Activated naive CD8-positive, alpha-beta T cell treated with anti-CD3 and anti-CD28 coated beads, Interleukin-2, amount 50 U/mL, for 24 hours (primary cell): ENCODE measurements around the gene TMEM183A.

Source experiments
- ATAC-seq: fragments of 150-1000 bp; cut with Tn5 transposase; one replicate; pipeline ENCODE4 v1.10.0; 2021
- DNase-seq: peaks from one replicate; pipeline ENCODE4 v3.0.0; 2021
- H3K27ac Mint-ChIP-seq: one replicate; pipeline ENCODE4 v1.8.0; 2021; ENCODE audit warnings: mild to moderate bottlenecking, mixed read lengths
- H3K27me3 Mint-ChIP-seq: one replicate; pipeline ENCODE4 v1.8.0; 2021; ENCODE audit warnings: mixed read lengths
- H3K36me3 Mint-ChIP-seq: one replicate; pipeline ENCODE4 v1.8.0; 2021; ENCODE audit warnings: low read depth, mixed read lengths
- H3K4me1 Mint-ChIP-seq: one replicate; pipeline ENCODE4 v1.8.0; 2021; ENCODE audit warnings: mixed read lengths
- H3K4me3 Mint-ChIP-seq: one replicate; pipeline ENCODE4 v1.8.0; 2021; ENCODE audit warnings: mild to moderate bottlenecking, moderate library complexity, mixed read lengths
- H3K9me3 Mint-ChIP-seq: one replicate; pipeline ENCODE4 v1.8.0; 2021; ENCODE audit warnings: mixed read lengths

The TMEM183A gene

DNA sequence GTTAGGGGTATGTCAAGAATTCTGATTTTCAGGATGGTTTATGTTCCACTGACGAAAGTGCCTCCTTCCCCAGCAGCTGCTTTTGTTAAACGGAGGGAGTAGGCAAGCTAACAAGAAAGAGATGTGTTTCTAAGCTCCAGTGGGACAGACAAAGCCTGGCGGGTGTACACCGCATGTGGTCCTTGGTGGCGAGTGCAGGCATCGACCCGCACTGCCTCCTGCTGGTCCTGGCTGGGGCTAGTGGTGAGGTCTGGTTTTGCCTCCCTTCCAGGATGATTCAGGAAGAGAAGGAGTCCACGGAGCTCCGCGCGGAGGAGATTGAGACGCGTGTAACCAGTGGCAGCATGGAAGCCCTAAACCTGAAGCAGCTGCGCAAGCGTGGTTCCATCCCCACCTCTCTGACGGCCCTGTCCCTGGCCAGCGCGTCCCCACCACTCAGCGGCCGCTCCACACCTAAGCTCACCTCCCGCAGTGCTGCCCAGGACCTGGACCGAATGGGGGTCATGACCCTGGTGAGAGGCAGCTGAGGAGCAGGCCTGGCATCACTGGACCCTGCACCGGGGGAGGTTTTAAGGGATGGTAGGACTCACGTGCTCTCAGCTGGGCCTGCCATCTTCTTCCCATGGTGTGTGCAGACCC, 48.1 kb downstream of the TMEM183A start:
- no peaks in the 10 kb centered on the region for H3K9me3 Mint-ChIP-seq

GRCh38 chr1:203056012-203056411, 48.8 kb downstream of the TMEM183A start:
- DNase-seq (no peak), ATAC-seq (no peak)
- Mint-ChIP-seq H3K27me3 (peaks cover 6% of the 10 kb centered on the region), H3K27ac (no peak overlapping the region), H3K4me1 (no peaks in the 10 kb centered on the region), H3K4me3 (no peak overlapping the region), H3K9me3 (no peaks in the 10 kb centered on the region), H3K36me3 (peaks cover 2% of the 10 kb centered on the region)

More for the DNA sequence above, 48.1 kb downstream of the TMEM183A start:
- peaks cover 8% of the 10 kb centered on the region for H3K27me3 Mint-ChIP-seq
- H3K4me1 Mint-ChIP-seq, result no peaks in the 10 kb centered on the region
- no peak overlapping the region for H3K27ac Mint-ChIP-seq
- no peak for ATAC-seq
- no peak for DNase-seq
- no peak overlapping the region for H3K4me3 Mint-ChIP-seq
- peaks cover 2% of the 10 kb centered on the region for H3K36me3 Mint-ChIP-seq

DNA sequence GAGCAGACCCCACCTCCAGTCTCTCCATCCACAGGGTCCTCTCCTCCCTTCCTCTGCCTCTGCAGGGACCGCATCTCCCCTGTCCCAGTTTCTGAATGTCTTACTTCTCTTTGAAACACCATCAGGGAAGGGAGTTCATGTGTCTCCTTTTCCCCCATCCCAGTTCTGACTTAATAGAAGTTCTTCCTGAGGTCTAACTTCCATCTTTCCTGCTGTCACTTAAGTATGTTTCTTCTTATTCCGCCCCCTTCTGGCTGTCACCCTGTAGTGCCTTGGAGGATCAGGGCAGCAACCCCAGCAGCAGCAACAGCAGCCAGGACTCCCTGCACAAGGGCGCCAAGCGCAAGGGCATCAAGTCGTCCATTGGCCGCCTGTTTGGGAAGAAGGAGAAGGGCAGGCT, 49.3 kb downstream of the TMEM183A start:
- Mint-ChIP-seq H3K4me3 (no peak overlapping the region), H3K9me3 (no peaks in the 10 kb centered on the region), H3K36me3 (peaks cover 2% of the 10 kb centered on the region), H3K27me3 (peaks cover 2% of the 10 kb centered on the region), H3K4me1 (no peaks in the 10 kb centered on the region), H3K27ac (no peak overlapping the region)
- DNase-seq (no peak), ATAC-seq (no peak)

DNA sequence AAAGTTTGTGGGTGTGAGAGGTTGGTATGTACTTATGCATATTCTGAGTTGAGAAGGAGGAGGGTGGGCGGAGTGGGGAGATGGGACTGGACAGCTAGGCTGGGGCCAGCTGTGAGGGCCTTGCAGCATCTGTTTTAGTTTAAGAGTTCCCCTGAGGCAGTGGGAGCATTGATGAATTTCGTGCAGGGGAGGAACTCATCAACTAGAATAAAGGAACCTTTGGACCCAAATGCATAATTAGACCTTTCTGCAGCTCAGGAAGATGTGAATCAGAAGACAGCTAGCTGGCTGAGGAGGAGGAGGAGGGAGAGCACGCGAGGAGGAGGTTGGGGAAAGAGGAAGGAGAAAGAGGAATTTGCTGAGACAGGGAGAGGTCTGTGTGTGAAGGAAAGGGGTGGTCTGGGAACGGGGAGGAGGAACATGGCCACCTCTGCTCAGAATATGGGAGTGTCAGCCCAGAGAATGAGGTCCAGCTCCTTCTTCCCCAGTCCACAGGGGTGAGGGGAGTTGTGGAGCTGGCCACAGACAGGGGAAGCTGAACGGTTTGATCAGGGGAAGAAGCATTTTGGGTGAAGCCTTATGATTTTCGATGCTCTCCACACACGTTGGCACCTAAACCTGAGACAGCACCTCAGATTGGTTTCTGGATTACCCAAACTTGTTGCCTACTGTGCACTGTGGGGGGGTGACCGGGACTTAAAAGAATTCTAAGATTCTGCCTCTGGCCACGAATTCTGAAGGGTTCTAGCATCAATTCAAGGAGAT, 50.9 kb downstream of the TMEM183A start:
- peaks cover 2% of the 10 kb centered on the region for H3K27me3 Mint-ChIP-seq
- no peak overlapping the region for H3K4me3 Mint-ChIP-seq
- H3K27ac Mint-ChIP-seq, result no peak overlapping the region
- H3K4me1 Mint-ChIP-seq, result no peaks in the 10 kb centered on the region
- peaks cover 2% of the 10 kb centered on the region for H3K36me3 Mint-ChIP-seq
- DNase-seq, result no peak
- no peak for ATAC-seq
- no peaks in the 10 kb centered on the region for H3K9me3 Mint-ChIP-seq

GRCh38 chr1:203058676-203058935, 51.4 kb downstream of the TMEM183A start:
- DNase-seq, result no peak
- ATAC-seq, result no peak
- Mint-ChIP-seq H3K27ac (no peak overlapping the region), H3K9me3 (no peaks in the 10 kb centered on the region), H3K4me1 (no peaks in the 10 kb centered on the region), H3K4me3 (no peak overlapping the region), H3K27me3 (peaks cover 2% of the 10 kb centered on the region), H3K36me3 (peaks cover 2% of the 10 kb centered on the region)

DNA sequence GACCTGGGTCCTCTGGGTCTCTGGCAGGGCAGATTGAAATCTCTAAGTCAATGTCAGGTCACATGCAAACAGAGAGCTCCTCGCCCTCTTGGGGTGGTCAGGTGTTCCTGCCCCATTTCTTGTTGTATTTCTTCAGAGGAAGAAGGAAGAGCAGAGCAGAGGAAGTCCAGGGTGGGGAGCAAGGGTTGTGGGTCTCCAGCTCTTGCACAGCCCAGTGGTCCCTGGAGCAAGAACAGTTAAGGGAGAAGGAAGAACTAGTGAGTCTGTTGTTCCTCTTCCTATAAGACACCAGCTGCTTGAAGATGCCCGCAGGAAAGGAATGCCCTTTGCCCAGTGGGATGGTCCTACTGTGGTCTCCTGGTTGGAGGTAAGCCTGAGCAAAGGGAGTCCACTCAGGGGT, 52.3 kb downstream of the TMEM183A start:
- no peak for ATAC-seq
- no peak for DNase-seq
- Mint-ChIP-seq H3K27me3 (peaks cover 2% of the 10 kb centered on the region), H3K4me3 (no peak overlapping the region), H3K36me3 (peaks cover 2% of the 10 kb centered on the region), H3K27ac (no peak overlapping the region), H3K4me1 (no peaks in the 10 kb centered on the region), H3K9me3 (no peaks in the 10 kb centered on the region)

- DNase-seq, result no peak
- no peak overlapping the region for H3K4me3 Mint-ChIP-seq
- H3K36me3 Mint-ChIP-seq, result peaks cover 2% of the 10 kb centered on the region
- no peaks in the 10 kb centered on the region for H3K9me3 Mint-ChIP-seq
- H3K27me3 Mint-ChIP-seq, result peaks cover 2% of the 10 kb centered on the region
- no peak for ATAC-seq
- no peak overlapping the region for H3K27ac Mint-ChIP-seq
- no peaks in the 10 kb centered on the region for H3K4me1 Mint-ChIP-seq
These were observed 52.9 kb downstream of the TMEM183A start for GRCh38 chr1:203060115-203060514.

DNA sequence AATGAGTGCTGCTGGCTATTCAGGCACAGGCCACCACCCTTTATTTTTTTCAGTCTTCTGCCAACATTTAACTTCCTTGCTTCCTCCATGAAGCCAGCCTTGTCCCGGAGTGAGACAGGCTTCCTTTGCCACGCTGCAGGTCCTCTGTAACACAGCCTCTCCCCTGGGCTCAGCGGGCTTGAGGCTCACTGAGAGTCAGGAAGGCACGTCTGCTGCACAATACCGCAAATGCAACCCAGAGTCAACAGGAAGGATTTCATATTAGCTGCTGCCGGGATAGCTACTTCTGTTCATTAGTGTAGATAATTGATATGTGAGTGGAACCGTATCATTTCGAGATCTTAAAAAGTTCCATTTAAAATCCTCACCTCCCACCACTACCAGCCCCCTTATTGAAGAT, 56.1 kb downstream of the TMEM183A start:
- DNase-seq (no peak), ATAC-seq (no peak)
- H3K4me3 Mint-ChIP-seq, result no peak overlapping the region
- H3K27me3 Mint-ChIP-seq, result no peaks in the 10 kb centered on the region
- H3K27ac Mint-ChIP-seq, result no peak overlapping the region
- no peaks in the 10 kb centered on the region for H3K9me3 Mint-ChIP-seq
- no peaks in the 10 kb centered on the region for H3K4me1 Mint-ChIP-seq
- no peaks in the 10 kb centered on the region for H3K36me3 Mint-ChIP-seq

- no peaks in the 10 kb centered on the region for H3K36me3 Mint-ChIP-seq
- no peaks in the 10 kb centered on the region for H3K4me1 Mint-ChIP-seq
- no peak for ATAC-seq
- DNase-seq, result no peak
- no peak overlapping the region for H3K27ac Mint-ChIP-seq
- H3K9me3 Mint-ChIP-seq, result no peaks in the 10 kb centered on the region
- no peak overlapping the region for H3K4me3 Mint-ChIP-seq
- H3K27me3 Mint-ChIP-seq, result no peaks in the 10 kb centered on the region
These were observed 58.0 kb downstream of the TMEM183A start for GRCh38 chr1:203065191-203065590.

DNA sequence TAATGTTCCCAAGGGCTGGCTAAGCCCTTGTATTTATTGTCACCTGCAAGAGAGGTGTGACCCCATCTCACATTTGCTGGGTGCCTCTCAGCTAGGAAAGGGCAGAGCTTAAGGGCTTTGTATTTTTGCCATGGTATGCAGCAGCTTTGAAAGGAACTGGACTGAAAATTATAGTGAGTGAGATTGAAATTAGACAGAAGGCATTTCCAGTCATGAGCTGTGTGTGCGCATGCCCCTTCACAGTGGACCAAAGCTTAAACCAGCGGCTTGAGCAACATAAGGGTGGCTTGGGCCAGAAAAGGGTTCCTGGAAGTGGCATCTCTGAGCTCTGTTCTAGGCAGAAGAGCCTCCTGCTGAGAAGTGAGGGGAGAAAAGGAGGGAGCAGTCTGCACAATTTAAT, 58.8 kb downstream of the TMEM183A start:
- no peaks in the 10 kb centered on the region for H3K4me1 Mint-ChIP-seq
- no peaks in the 10 kb centered on the region for H3K27me3 Mint-ChIP-seq
- no peak for DNase-seq
- H3K4me3 Mint-ChIP-seq, result no peak overlapping the region
- no peaks in the 10 kb centered on the region for H3K9me3 Mint-ChIP-seq
- H3K36me3 Mint-ChIP-seq, result no peaks in the 10 kb centered on the region
- no peak overlapping the region for H3K27ac Mint-ChIP-seq
- ATAC-seq, result no peak

DNA sequence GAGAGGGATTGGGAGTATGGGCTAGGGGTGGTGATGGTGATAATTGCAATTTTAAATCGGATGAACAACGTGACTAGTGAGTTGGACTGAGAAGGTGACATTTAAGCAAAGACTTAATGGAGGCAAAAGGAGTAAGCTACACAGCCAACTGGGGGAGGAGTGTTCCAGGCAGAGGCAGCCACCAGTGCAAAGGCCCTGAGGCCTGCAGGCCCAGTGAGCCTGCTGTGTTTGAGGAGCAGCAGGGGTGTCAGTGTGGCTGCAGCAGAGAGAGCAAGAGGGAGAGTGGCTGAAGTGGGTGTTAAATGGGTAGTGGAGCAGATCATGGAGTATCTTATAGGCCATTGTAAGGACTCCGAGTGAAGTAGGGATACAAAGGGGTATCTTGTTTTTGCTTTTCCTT, 59.8 kb downstream of the TMEM183A start:
- Mint-ChIP-seq H3K4me1 (no peaks in the 10 kb centered on the region), H3K36me3 (peaks cover 2% of the 10 kb centered on the region), H3K4me3 (no peak overlapping the region), H3K27ac (no peak overlapping the region), H3K9me3 (no peaks in the 10 kb centered on the region), H3K27me3 (no peaks in the 10 kb centered on the region)
- DNase-seq (no peak), ATAC-seq (no peak)

DNA sequence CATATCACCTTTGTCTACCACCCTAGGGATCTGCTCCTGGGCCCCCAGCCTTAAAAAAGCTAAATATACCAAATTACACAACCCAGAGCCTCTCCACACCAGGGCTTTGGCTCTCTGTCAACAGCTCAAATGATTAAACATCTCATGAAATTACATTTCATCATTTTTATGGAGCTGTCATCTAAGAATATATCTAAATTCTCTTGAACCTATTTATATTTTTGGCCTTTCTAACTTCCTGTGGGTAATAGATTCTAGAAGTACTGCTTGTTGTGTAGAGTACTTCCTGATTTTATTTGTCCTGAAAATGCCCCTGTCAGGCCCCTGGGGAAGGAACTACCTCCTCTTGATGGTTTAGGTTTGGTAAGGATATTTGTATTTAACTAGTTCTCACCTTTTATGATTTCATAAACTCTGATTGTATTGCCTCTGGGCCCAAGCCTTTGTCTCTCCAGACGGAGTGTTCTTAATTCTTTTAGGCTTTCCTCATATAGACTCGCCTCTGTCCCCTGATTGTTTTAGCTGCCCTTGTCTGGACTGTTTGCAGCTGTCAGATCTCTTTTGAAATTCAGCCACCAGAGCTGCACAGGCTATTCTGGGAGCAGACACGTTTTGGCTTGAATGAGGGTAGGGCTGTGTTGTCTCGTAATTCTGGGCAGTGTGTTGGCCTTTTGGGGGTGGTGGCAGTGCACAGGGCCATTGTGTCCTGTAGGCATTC, 62.0 kb downstream of the TMEM183A start:
- Mint-ChIP-seq H3K27me3 (peaks cover 14% of the 10 kb centered on the region), H3K9me3 (no peaks in the 10 kb centered on the region), H3K27ac (no peak overlapping the region), H3K4me1 (no peaks in the 10 kb centered on the region), H3K36me3 (peaks cover 2% of the 10 kb centered on the region), H3K4me3 (no peak overlapping the region)
- DNase-seq (no peak), ATAC-seq (no peak)

- Mint-ChIP-seq H3K4me3 (no peak overlapping the region), H3K4me1 (peaks cover 4% of the 10 kb centered on the region), H3K27me3 (peaks cover 34% of the 10 kb centered on the region), H3K36me3 (peaks cover 2% of the 10 kb centered on the region), H3K9me3 (no peaks in the 10 kb centered on the region), H3K27ac (no peak overlapping the region)
- ATAC-seq, result no peak
- DNase-seq, result no peak
These were observed 64.9 kb downstream of the TMEM183A start for GRCh38 chr1:203072002-203072602.

GRCh38 chr1:203072911-203073310, 65.7 kb downstream of the TMEM183A start:
- Mint-ChIP-seq H3K9me3 (no peaks in the 10 kb centered on the region), H3K36me3 (peaks cover 2% of the 10 kb centered on the region), H3K4me3 (no peak overlapping the region), H3K27me3 (peaks cover 39% of the 10 kb centered on the region), H3K4me1 (peaks cover 4% of the 10 kb centered on the region), H3K27ac (no peak overlapping the region)
- no peak for ATAC-seq
- no peak for DNase-seq

DNA sequence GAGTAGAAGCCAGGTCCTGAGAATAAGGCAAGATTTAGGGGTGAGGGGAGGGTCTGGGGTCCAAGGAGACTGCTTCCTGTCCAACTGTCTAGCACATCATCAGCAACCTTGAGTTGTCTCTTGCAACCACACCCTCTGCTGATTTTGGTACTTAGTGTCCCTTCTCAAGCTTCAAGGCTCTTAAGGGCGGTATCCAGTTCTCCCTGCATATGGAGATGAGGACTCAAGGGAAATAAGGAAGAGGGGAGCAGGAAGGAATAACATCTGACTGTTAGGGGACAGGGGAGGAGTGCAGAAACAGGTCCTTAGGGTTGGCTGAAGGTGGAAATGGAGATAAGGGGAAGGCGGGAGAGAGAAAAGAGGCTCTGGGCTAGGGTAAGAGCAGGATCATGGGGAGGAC, 66.3 kb downstream of the TMEM183A start:
- H3K27ac Mint-ChIP-seq, result no peak overlapping the region
- no peak overlapping the region for H3K4me3 Mint-ChIP-seq
- H3K36me3 Mint-ChIP-seq, result peaks cover 2% of the 10 kb centered on the region
- DNase-seq, result no peak
- peaks cover 43% of the 10 kb centered on the region for H3K27me3 Mint-ChIP-seq
- peaks cover 4% of the 10 kb centered on the region for H3K4me1 Mint-ChIP-seq
- no peak for ATAC-seq
- H3K9me3 Mint-ChIP-seq, result no peaks in the 10 kb centered on the region
